Activated T-cell treated with anti-CD3 and anti-CD28 coated beads, Interleukin-2, amount 50 U/mL, for 1 hour (primary cell): ENCODE measurements around the gene FDXR.
A peak's percentile ranks its signal among the peaks of the same experiment; 100 is the strongest.

Experiments
- DNase-seq: peaks from one replicate; pipeline ENCODE4 v3.0.0-alpha.2; 2020

Gene FDXR

GRCh38 chr17:74854792-74855191 is 18.0 kb downstream of the FDXR start:
- no peak for DNase-seq

- no peak for DNase-seq
Observed at GRCh38 chr17:74853669-74854068, 19.1 kb downstream of the FDXR start.

GRCh38 chr17:74853048-74853397 is 19.8 kb downstream of the FDXR start:
- no peak for DNase-seq

GRCh38 chr17:74852237-74853047 is 20.4 kb downstream of the FDXR start:
- peak; percentile 67 for DNase-seq

GRCh38 chr17:74851612-74852236 is 21.1 kb downstream of the FDXR start:
- DNase-seq: no peak

GRCh38 chr17:74850914-74851313 is 21.9 kb downstream of the FDXR start:
- DNase-seq: no peak

GRCh38 chr17:74850310-74850709 is 22.5 kb downstream of the FDXR start:
- DNase-seq: no peak

- no peak for DNase-seq
Observed at GRCh38 chr17:74848656-74849399, 24.0 kb downstream of the FDXR start.

- DNase-seq: no peak
Observed at GRCh38 chr17:74846621-74847020, 26.2 kb downstream of the FDXR start.

- DNase-seq: no peak
Observed at GRCh38 chr17:74843352-74843627, 29.5 kb downstream of the FDXR start.

- DNase-seq: no peak
Observed at GRCh38 chr17:74842599-74843351, 30.0 kb downstream of the FDXR start.

GRCh38 chr17:74842146-74842598 is 30.6 kb downstream of the FDXR start:
- DNase-seq: no peak

GRCh38 chr17:74840989-74841666 is 31.7 kb downstream of the FDXR start:
- DNase-seq: no peak

- no peak for DNase-seq
Observed at GRCh38 chr17:74839990-74840852, 32.6 kb downstream of the FDXR start.

GRCh38 chr17:74838274-74838673 is 34.5 kb downstream of the FDXR start:
- no peak for DNase-seq

GRCh38 chr17:74836691-74837467 is 35.9 kb downstream of the FDXR start:
- DNase-seq: no peak

- DNase-seq: no peak
Observed at GRCh38 chr17:74836191-74836590, 36.6 kb downstream of the FDXR start.

- DNase-seq: no peak
Observed at GRCh38 chr17:74833501-74834377, 39.1 kb downstream of the FDXR start.

GRCh38 chr17:74832421-74832820 is 40.4 kb downstream of the FDXR start:
- no peak for DNase-seq
